ENCODE measurements around the gene POLN.

Gene POLN

DNA sequence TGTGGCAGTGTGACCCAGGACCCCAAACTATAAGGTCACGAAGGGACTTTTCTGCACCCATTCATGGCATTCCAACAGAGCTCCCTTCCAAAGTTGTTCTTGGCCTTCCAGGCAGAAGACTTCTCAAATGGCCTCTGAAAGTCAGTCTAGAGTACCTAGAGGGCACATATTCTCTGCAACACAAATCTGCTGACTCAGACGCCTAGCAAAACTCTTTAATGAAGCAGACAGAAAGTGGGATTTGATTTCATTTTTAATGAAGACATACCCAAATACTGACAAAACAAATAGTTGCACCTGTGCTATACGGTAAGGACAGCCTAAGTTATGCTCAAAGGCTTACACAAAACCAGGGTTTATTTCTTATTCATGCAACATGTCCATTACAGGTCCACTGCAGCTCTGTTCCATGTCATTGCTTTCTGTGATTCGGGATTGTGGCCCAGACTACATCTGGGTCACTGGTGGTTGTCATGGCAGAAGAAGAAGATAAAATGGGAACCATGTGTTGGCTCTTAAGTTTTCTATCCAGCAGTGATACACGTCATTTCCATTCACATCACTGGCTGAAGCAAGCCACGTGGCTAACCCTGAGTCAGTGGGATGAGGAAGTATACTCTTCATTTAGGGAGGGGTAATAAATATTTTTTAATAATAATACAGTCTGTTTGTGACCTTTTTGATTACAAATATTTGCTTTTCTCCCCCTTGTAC, 125.1 kb downstream of the POLN start:
- DNase-seq (ENCODE audit: low read depth), result no peak

DNA sequence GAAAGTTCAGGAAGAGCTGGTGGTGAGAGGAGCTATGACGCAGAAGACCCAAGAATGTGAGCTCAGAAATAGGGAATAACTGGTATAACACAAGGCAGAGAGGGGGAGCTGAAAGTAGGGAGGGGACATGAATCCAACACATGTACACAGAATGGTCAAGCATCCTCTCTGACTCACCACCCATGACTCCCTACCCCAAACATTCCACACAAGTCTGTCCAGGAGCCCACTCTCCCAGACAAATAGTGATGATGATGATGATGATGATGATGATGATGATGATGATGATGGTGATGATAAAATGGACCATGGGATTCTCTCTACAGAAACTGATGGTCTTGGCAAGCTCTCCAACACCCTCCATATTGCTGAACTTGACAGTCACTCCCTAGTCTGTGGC, 136.4 kb downstream of the POLN start:
- DNase-seq (ENCODE audit: low read depth), result no peak

DNA sequence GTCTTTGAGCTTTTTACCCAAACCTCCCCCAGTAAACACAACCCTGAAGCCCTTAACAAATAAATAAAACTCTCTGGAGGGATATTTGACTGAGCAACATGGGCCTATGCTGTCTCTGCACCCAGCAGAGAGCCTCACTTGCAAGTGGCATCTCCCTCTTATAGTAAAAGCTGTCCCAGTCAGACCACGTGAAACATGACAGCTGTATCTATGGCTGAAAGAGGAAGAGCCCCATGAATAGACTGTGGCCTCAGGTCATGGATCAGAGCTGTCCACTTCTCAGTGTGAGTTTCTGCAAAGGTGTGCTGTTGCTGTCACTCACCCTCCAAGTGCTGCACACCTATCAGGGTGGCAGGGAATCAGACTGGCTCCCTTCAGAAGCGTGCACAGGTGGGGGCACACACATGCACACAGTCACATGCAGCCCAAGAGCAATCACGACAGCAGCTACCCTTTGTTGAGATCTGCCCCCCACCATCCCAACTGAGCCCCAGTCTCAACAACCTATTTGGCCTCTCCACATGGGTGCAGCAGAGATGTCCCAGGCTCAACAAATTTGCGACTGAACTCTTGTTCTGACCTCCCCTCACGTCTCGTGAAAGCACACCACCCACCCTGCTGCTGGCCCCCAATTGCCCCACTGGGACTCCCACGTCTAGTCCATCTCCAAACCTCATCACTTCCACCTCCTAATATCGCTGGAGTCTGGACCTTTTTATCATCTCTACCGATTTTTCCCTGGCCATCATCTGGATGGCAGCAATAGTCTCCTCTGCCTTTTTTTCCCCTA, 137.2 kb downstream of the POLN start:
- no peak for DNase-seq (ENCODE audit: low read depth)

DNA sequence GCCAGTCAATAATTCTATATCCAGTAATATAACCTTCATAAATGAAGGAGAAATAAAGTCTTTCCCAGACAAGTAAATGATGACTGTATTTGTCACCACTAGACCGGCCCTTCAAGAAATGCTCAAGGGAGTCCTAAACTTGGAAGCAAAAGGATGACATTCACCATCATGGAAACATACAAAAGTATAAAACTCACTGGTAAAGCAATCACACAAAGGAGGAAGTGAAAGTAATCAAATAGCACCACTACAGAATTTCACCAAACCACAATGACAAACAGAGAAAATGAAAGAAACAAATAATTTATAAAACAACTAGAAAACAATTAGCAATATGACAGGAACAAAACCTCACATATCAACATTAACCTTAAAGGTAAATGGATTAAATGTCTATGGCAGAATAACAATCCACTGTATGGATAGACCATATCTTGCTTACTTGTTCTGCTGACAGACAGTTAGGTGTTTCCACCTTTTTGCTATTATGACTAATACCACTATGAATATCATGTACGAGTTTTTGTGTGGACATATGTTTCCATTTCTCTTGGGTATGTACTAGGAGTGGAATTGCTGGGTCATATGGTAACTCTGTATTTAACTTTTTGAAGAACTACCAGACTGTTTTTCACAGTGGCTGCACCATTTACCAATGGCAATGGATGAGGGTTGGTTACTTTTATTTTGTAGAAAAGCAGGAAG, 137.9 kb downstream of the POLN start:
- no peak for DNase-seq (ENCODE audit: low read depth)

DNA sequence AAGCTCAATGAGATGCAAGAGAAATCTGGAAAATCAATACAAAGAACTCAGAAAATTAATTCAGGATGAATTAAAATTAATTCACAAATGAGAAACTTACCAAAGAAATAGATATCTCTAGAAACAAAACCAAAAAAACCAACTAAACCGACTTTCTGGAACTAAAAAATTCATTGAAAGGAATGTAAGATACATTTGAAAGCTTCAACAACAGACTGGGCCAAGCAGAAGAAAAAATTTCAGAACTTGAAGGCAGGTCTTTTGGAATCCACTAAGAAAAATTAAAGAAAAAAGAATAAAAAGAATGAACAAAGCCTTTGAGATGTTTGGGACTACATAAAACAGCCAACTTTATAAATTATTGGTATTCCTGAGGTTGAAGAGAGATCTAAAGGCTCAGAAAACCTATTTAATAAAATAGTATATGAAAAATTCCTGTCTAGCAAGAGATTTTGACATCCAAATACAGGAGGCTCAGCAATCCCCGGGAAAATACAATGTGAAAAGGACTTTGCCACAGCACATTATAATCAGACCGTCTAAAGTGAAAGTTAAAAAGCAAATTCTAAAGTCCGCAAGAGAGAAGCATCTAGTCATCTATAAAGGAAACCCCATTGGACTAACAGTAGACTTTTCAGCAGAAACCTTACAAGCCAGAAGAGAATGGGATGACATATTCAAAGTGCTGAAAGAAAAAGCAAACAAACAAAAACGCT, 138.6 kb downstream of the POLN start:
- no peak for DNase-seq (ENCODE audit: low read depth)

DNA sequence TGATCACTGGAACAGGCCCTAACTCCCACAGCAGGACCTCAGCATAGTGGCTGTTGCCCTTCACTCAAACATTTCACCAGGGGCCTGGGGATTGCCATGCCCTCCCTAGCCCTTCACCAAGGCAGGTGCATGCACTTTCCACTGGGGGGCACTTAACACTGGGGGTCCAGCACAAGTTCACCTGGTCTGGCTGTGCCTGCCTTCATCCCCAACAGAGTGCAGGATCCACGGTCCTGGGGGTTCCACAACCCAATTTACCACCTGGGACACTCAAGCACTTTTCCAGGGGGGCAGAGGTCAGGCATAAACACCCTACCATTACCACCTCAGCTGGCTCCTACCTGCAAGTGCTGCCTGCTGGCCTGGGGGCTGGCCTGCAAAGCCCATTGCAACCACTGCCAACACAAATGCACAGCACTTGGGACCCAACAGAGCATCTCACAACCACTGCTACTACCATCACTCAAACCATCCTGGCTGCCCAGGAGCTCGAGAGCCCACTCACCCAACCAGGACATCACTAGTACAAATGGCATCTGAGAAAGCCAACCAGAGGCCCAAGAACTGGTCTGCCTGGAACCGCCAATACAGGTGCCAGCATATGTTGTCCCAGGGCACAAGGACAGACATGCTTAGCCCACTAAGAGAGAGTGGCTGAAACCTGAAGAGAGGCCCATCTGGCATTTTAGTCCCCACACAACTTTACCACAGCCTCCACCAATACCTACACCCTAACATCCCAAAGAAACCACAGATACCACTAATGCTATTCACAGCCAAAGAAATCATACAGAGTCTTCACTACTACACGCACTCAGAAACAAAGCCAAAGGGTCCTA, 139.7 kb downstream of the POLN start:
- no peak for DNase-seq (ENCODE audit: low read depth)

DNA sequence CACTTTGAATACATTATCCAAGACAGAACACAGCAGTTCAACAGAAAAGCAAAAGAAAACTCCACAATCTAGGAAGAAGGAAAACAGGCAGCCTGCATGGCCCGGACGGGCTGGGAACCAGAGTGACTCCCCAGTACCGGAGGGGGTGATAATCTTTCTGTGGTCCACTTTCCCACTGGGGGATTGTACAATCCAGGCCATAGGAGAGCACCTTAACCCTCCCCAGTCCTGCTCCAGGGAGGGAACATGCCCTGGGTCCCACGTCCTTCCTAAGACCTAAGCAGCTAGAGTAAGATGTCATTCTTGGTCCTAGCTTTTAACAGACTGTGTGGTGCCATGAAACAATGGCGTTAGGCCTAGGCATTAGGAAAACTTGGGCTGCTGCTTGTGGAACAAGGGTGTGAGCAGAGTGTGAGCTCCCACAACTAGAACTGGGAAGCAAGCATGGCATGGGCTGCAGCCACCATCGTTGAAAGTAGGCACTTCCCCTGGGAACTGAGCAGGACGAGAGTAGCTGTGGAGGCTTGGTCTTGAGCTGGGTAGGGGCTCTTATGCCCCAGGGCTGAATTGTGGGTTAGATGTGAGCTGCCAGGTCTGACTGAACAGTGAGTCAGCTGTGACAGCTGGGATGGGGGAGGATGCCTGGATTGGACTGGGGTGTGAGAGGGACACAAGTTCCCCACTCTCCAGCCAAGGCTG, 140.4 kb downstream of the POLN start:
- DNase-seq (ENCODE audit: low read depth), result no peak

DNA sequence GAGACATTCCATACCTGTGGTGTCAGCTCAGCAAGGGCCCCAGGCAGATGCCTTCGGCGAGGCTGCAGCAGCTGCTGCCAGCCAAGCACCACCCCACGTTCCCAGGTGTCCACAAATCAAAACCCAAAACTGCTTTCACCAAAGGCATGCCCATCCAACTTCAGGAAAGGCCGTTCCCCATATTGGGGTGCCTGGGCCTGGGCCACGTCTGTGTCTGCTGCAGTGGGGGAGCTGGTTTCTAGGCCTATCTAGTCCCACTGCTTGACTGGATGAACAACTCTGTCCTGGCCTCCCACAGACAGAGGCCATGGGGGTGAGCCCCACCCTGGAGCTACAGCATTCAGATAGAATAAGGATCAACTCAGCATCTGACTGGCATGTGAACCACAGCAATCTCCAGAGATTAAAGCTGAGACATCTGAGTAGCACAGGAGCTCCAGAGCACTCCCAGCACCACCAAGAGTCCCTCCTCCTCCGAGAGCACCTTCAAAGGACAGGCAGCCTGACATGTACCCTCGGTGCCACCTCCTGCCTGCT, 145.8 kb downstream of the POLN start:
- DNase-seq (ENCODE audit: low read depth), result no peak

DNA sequence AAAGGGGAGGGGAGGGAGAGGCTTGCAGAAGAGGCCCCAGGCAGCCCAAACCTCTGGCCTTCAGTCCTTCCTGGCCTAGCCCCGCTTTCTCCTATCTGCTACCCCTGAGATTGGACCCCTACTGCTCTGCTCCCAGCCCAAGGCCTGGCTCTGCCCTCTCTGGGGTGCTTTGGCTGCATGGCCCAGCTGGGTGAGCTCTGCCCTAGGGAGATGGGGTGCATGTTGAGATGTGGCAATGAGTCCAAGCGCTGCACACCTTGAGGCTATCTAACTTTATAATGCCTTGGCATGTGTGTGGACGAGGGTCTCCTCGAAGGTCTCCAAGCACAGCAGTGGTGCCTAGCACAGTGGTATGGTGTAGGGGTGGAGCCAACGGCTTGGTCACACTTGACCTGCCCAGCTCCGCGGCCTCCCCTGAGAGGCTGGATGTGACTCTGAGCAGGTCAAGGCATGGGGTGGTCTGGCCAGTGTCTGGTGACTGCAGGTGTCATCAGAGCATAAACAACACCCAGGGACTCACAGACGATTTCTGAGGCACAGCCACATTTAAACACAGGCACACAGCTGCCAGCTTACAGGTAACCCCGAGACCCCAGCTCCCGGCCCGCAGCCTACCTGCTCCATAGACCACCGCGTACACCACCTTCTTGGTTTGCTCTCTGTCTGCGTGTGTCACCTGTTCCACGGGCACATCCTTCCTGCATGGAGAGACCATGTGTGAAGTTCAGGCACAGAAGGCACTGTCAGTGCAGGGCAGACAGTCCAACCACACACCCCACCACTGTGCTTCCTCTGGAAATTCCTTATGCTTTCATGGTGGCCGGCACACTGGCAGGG, 146.5 kb downstream of the POLN start:
- no peak for DNase-seq (ENCODE audit: low read depth)

DNA sequence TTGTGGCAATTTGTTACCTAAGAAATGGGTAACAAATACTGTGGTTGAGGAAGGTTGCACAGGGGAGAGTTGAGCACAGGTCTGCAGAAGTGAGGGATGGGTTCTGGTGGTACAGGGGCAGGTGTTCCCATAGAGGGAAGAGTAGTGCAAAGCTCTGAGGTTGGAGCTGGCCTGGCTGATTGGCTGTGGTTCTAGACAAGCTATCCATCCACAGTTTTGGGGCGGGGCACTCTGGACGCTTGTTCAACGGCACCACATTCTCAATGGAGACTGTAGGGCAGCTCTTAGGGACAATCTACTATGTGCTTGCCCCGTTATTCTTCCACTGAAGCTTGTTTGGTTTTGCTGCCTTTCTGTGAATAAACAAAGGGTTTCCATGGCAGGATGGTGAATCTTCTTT, 147.4 kb downstream of the POLN start:
- no peak for DNase-seq (ENCODE audit: low read depth)

DNA sequence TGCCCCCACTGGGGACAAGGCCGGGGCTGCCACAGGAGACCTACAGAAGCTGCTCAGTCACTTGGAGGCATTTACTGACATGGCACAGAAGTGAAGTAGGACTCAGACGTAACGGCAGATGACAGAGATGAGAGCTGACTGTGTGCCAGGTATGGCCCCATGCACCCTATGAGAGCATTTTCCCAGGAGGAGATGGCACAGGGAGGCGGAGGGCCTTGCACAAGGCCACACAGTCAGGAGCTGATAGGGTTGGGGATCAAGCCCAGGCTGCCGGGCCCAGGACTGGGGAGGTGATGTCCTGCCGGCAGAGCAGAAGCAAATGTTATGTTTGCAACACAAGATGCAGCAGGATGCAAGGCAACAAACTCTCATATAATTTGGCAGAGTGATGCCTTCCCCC, 148.7 kb downstream of the POLN start:
- no peak for DNase-seq (ENCODE audit: low read depth)

DNA sequence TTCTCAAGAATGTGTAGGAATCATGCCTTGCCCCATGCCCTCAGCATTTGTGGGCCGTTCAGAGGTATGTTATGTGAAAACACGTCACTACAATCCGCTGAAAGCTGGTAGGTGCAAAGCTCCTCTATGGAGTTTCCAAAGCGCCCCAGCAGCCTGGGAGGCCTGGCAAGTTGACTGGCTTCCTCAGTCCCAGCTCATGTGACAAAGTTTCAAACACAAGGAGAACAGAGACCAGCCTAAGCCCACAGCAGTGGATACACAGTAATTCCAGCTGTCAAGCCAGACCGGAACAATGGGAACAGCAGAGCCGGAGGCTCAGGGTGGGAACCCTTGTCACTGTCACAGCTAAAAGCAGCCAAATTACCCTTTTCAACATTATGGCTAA, 149.3 kb downstream of the POLN start:
- DNase-seq (ENCODE audit: low read depth), result no peak

DNA sequence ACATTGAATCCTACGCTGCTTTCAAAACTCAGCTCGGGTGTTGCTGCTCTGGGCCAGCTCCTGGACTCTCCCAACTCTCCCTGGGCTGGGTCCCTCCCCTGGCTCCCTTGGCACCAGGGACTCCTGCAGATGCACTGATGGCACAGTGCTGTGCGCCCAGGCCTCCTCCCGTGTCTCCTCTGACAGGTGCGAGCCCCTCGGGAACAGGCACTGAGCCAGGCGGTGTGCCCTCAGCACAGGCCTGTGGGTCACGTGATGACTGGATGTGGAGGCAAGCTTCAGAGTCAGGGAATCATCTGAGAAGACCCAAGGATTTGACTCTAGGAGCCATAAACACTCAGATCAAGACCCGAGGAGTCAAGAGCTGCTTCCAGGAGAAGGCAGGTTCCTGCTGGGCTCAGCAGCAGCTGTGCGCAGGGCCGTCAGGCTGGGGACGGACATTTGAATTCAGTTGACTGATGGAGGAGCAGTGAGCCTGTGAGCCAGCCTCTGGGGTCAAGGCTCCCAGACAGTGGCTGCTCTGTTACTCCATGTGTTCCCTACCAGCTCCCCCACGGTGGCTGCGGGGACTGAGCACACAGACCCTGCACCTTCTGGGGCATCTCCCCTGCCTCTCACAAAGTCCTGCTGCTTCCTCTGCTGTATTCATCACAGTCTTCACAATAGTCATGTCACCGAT, 149.8 kb downstream of the POLN start:
- DNase-seq (ENCODE audit: low read depth), result no peak

DNA sequence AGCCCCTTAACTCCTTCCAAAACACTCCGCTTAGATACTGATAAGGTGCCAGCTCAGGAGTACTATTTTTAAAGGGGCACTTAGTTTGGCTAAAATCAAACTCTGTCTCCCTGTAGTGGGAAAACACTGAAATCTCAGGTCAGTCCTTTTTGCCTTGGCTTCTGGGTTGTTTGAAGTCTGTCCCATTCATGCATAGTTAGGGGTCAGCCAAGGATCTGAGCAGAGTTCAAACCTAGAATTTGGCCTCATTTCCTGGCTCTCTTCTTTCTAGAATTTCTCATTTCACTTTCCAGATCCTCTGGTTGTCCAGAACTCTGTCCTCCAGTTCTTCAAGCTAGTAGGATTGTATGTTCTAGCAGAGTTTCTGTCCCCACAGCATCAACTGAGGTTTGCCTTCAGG, 151.3 kb downstream of the POLN start:
- no peak for DNase-seq (ENCODE audit: low read depth)

DNA sequence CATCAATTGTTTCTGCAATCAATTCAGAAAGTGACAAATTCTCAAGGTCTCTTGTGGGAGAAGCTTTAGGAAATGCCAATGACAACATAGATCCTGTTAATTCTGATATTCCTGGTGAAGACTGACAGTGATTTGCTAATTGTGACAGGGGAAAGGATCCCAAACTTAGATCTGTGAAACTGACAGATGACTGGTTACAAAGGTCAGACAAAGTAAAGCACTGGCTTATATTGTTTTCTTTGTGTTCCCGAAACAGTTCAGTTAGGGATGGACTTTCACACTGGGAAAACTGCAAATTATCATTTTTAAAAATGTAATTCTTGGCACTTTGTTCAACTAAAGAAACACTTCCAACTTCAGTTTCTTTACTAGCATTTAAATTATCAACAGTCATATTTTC, 152.7 kb downstream of the POLN start:
- no peak for DNase-seq (ENCODE audit: low read depth)

DNA sequence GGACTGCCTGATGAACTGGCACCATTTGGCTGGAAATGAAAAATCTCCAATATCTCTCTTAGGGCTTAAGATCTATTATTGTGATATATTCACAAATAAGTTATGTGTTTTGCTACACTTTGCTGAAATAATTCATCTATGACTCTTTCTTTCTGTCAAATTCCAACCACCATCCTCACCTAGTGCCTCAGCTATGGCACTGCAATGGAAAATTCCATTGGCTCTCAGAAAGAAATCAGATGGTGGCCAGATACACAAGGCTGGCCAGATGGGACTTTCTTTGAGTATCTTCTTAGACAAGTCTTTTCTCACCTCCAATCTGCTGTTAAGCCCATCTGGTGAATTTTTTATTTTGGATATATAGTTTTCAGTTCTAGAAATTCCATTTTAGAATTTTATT, 154.8 kb downstream of the POLN start:
- no peak for DNase-seq (ENCODE audit: low read depth)

DNA sequence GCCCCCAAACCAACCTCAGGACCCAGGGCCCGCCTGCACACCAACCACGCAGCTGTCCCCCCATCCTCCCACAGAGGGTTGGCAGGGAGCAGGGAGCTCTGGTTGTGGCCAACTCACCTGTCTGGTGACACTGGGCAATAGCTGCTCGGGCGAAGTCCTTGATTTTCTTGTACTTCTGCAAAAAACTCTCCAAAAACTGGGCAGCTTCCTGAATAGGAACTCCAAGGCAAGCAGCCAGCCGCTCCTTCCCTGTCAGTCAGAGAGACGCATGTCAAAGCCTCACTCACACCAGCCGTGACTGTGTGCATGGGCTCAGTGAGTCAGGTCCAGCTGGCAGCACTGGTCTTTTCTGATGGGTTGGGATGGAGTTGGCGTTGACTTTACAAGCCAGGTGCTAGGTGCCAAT, 156.4 kb downstream of the POLN start:
- no peak for DNase-seq (ENCODE audit: low read depth)

DNA sequence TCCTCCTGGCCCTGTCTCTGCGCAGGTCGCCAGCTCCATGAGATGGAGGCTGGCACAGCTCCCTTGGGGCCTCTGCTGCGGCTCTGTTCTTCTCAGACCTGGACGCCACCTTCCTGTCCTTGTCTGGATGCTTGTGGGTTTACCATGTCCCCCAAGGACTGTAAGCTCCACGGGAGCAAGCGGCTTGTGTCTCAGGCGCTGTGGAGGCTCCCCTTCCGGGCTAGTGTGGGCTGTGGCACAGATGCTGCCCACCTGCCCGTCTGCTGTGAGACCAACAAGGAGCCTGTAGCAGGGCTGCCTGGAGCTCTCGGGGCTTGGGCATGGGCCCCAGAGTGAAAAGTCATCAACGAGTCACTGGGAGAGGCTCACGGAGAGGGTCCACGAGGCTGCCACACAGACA, 157.6 kb downstream of the POLN start:
- DNase-seq (ENCODE audit: low read depth), result no peak

DNA sequence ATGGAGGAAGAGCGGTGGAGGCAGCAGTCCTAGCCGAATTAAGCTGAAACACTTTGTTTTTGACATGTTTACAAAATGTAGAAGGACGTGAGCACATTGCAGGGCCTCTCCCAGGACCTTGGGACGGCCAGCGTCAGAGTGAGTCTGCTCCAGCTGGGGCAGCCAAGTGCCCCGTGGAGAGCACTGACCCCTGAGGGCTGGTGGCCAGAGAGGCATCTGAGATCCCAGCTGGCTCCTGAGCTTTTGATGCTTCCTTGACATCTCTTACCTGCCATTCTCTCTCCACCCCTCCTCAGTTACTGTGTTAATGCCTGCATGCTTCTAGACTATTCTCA, 158.1 kb downstream of the POLN start:
- no peak for DNase-seq (ENCODE audit: low read depth)
